NCI-H2196 treated with DMSO at 0.1 percent for 48 hours (cell line): ENCODE data around the gene SARM1.

Source experiments
- DNase-seq: peaks from one replicate; lab custom pipeline; 2025; ENCODE audit not compliant: unreplicated experiment; lab: John Stamatoyannopoulos, UW

SARM1 gene

DNA sequence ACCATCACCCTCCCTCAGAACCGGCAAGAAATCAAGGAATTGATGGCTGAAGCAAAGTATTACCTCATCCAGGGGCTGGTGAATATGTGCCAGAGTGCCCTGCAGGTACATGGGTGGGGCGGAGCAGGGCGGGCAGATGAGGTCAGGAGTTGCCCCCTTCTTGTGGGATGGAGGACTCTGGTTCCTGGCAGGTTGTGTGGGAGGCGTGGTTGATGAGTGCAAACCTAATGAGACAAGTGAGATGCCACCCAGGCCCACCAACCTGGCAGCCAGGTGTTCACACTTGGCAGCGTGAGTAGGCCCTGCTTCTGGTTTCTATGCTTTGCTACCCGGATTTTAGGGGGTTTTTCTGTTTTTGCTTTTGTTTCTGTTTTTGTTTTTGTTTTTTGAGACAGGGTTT is 31.1 kb upstream of the SARM1 start:
- no peak for DNase-seq

DNA sequence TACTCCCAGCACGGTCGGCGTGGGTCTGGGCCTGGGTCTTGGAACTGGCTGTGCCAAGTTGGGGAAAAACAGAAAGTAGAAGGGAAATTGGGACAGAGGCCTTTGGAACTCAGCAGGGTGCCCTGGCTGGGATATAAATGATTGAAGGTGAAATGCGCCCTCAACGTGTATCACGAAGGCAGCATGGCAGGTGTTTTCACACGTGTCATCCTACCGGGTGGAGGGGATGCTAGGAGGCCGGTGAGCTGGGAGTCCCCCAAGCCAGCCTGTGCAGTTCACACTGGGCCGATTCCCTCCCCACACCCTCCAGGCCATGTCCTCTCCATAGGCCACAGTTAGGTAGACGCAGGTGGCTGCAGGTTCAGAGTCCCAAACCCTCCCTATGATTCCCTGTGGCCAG is 30.0 kb upstream of the SARM1 start:
- no peak for DNase-seq

DNA sequence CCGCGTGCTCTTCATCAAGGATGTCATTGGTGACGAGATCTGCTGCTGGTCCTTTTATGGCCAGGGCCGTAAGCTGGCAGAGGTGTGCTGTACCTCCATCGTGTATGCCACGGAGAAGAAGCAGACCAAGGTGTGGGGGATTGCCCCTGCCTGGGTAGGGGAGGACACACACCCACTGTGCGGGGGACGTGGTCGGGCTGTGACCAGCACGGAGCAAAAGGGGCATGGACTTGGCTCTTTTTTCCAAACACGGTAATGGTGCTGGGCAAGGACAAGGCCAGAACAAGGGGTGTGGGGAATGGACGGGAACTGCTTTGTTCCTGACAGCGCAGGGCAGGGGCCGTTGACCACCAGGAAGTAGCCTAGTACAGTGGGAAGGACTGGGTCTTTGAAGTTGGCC is 29.2 kb upstream of the SARM1 start:
- DNase-seq = no peak

GRCh38 chr17:28343491-28343932 is 28.0 kb upstream of the SARM1 start:
- no peak for DNase-seq

DNA sequence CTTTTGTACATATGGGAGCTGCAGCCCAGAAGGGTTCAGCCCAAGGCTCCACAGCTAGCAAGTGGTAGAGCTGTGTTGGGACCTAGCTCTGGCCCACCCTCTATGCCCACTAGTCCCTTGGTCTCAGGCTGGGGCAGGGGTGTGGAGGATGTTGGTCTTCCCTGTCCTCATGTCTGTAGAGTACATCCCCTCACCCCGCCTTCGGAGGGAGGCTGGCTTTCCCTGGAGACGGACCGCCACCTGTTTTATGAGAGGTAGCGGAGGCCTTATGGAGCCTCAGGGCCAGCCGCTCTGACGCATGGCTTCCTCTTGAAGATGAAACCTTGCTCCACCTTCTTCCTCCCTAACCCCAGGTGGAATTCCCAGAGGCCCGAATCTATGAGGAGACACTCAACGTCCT is 27.5 kb upstream of the SARM1 start:
- DNase-seq = no peak

DNA sequence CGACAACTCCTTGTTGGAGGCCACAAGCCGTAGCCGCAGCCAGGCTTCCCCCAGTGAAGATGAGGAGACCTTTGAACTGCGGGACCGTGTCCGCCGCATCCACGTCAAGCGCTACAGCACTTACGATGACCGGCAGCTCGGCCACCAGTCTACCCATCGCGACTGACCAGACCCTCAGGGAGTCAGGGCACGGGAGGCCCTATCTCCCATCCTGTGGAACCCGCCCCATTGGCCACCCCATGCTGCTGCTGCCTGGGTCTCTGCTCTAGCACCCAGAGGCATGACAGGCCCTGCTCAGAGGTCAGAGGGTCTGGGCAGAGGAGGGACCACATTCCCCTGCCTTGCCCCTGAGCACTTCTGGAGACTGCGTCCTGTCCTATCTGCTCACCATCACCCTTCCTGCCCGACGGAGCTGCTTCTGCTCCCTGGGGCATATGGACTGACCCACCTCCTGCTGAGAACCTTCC is 27.0 kb upstream of the SARM1 start:
- DNase-seq = no peak

DNA sequence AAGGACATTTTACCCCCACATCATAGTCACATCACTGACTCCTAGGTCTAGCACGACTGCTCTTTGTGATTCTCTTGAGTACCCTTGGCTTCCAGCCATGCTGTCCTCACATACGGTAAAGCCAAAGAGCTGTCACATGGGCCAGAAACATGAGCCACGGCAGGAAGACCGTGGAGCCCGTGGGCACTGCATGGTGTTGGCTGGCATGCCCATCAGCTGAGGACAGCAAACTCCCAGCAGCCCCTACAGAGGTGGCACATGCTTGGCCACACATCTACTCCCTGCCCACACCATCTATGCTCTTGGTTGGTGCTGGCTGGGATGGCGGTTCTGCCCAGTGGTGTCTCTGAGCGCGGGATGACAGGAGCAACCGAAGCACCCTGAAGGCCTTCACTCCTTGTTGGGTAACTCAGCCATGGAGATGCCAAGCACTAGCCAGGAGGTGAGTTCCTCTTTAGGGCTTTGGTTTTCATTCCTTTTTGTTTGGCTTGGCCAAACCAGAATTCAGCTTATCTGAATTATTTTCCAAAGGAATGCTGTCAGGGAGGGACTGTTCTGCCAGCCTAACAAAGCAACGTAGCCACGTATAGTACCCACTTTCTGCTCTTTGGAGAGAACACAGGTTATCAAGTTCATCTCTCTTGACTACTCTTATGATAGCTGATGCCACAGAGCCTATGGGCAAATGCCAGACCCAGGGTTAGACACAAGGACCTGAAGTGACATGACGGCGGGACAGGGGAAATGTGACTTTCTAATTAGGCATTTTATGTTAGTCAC is 25.9 kb upstream of the SARM1 start:
- DNase-seq = no peak

GRCh38 chr17:28346199-28346580 is 25.3 kb upstream of the SARM1 start:
- no peak for DNase-seq

GRCh38 chr17:28346746-28347246 is 24.7 kb upstream of the SARM1 start:
- DNase-seq = no peak

DNA sequence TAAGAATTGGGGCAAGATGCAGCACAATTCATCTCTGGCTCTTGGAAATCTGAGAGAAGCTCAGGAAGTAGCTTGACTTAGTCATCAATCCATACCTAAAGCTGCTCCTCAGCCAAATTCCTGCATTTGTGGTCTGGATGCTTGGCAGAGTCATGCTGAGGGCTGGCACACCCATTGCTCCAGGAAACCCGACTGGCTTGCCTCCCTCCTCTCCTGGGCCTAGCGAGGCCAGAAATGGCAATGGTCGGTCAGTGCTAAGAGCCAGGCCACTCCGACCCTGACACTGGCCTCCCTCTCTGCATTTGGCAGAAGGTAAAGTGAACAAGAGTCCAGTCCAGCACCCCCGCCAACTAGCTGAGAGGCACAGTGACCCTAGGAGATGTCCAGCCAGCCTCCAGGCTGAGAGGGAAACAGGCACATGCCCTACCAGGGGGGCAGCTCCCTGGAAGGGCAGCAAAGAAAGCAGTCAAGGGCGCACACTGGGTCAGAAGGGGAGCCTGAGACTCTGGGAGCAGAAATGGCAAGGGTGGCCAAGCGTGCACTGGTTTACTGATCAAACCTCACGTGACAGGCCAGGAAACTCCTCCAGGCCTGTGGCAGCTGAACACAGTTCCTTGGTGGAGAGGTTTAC is 24.1 kb upstream of the SARM1 start:
- DNase-seq = no peak

- DNase-seq = no peak
Observed at GRCh38 chr17:28348979-28349378, 22.5 kb upstream of the SARM1 start.

DNA sequence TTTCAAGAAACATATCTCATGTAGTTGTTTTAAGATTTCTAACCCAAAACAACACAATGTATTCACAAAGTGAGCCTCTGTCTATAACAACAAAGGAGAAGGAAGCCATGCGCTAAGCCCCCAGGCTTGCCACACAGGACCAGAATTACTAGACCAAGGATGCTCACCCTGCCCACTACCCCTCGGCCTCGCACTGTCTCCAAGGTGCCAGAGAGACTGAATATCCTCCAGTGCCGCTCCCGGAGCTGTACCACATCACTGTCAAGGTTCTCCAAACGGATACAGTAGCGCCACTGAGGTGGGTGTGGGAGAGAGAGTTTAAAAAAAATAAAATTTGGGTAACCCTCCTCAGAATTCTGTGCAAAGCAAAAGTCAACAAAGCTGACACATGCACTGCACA is 21.2 kb upstream of the SARM1 start:
- DNase-seq = no peak

DNA sequence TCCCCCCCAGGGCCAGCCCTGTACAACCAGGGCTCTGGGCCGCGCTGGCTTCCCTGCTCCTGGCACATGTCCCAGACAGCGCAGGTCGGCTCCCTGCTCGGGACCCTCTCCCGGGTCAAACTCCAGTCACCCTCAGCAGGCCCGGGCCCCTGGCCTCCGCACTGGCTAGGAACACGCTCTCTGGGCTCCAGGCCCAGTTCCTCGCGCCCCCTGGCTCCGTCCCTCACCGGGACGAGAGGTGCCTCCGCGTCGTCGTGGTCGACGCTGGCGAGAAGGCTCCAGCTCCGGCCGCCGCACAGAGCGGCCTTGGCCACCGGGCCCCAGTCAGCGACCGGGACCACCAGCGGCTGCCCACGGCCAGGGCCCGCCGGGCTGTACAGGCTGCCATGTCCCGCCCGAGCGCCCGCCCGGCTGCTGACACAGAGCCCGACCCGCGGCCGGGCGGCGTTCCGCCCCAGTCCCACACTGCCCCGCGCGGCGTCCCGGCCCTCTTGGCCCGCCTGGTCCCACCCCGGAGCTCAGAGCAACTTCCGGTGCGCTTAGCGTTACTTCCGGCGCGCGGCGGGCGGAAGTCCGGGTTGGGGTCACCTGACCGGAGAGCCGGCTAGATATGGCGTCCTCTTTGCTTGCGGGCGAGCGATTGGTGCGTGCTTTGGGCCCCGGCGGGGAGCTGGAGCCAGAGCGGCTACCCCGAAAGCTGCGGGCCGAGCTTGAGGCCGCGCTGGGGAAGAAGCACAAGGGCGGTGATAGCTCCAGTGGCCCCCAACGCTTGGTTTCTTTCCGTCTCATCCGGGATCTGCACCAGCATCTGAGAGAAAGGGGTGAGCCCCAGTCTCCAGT is 14.2 kb upstream of the SARM1 start, which contains the start of gene POLDIP2:
Gene POLDIP2, minus strand, starts transcription at position 467 of the 840 bp plus-strand sequence. Its CDS starts 79 bp downstream, at position 388.
- peak; percentile 62 for DNase-seq

DNA sequence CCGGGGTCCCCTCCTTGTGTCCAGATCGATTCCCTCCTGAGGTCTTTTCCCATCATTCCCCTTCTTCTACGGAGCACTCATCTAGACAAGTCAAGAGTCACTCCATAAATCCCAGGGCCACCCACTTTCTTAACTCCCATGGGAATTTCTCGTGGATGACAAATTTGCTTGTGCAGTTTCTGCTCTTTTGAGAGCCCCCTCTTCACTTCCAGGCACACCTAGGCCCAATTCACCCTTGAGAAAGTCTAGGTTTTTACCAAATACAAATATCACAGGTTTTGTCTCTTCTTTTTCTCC is 13.6 kb upstream of the SARM1 start:
- DNase-seq = no peak

GRCh38 chr17:28363186-28363585 is 8.3 kb upstream of the SARM1 start:
- DNase-seq = no peak

- no peak for DNase-seq
Observed at GRCh38 chr17:28363776-28364650, 7.5 kb upstream of the SARM1 start.

GRCh38 chr17:28364665-28365363 is 6.7 kb upstream of the SARM1 start, which contains the start of gene SEBOX:
Gene SEBOX, minus strand, starts transcription at chr17:28365199. Its CDS starts 48 bp downstream, at chr17:28365151.
- DNase-seq = no peak

GRCh38 chr17:28365487-28365886 is 6.0 kb upstream of the SARM1 start:
- no peak for DNase-seq

- DNase-seq = no peak
Observed at GRCh38 chr17:28366605-28367004, 4.9 kb upstream of the SARM1 start.
